ENCODE results near the gene SMIM5.
"Not testable (repeated sequence)": the region's sequence is repeated elsewhere in the genome, so short reads cannot be mapped to it uniquely, and the experiment has no call there.

- TF ChIP-seq CTCF (IDR thresholded peaks at IDR 0.05); KDM1A (IDR thresholded peaks at IDR 0.05; ENCODE audit: low read depth); POLR2A (IDR thresholded peaks at IDR 0.05; ENCODE audit: low read length); CHD4 (IDR thresholded peaks at IDR 0.05; ENCODE audit: borderline replicate concordance); BHLHE40 (IDR thresholded peaks at IDR 0.05; ENCODE audit: low read depth, low read length); REST (IDR thresholded peaks at IDR 0.05); USF2 (IDR thresholded peaks at IDR 0.05); EP300 (IDR thresholded peaks at IDR 0.05); ZFP36 (IDR thresholded peaks at IDR 0.05; ENCODE audit: borderline replicate concordance, partially characterized antibody); BCL3 (IDR thresholded peaks at IDR 0.05): not testable (repeated sequence)
Measured at GRCh38 chr17:75593430-75593829, 39.8 kb upstream of the SMIM5 start.
